ENCODE data around the gene FBXL16.

GRCh38 chr16:644556-644955 is 61.0 kb downstream of the FBXL16 start:
- TF ChIP-seq E2F5 (CRISPR knock-in tag; IDR thresholded peaks at IDR 0.05) = no peak
- TF ChIP-seq MCM7 (IDR thresholded peaks at IDR 0.05) = no peak
- no peak for TF ChIP-seq THAP7 (CRISPR knock-in tag; IDR thresholded peaks at IDR 0.05)
- no peak for TF ChIP-seq DPF2 (IDR thresholded peaks at IDR 0.05)
- TF ChIP-seq POLR2AphosphoS5 (IDR thresholded peaks at IDR 0.05; ENCODE audit: control insufficient read depth, insufficient read depth, low read depth, low read length) = no peak
- no peak for TF ChIP-seq CTCF (IDR thresholded peaks at IDR 0.05 in 2 of 3, conservative IDR thresholded peaks at IDR 0.05 in 1 of 3; ENCODE audit: insufficient read depth in 2 of 3, low read depth in 1 of 3, low read length in 3 of 3)
- TF ChIP-seq SMARCC2 (IDR thresholded peaks at IDR 0.05; ENCODE audit: low read depth) = no peak
- TF ChIP-seq TCF7 (IDR thresholded peaks at IDR 0.05; ENCODE audit: borderline replicate concordance) = no peak
- TF ChIP-seq ZNF384 (IDR thresholded peaks at IDR 0.05; ENCODE audit: low read depth, low read length) = no peak
- no peak for TF ChIP-seq CCAR2 (IDR thresholded peaks at IDR 0.05; ENCODE audit: low read depth, low read length)
- no peak for TF ChIP-seq EP300 (IDR thresholded peaks at IDR 0.05; ENCODE audit: low read length)
- no peak for TF ChIP-seq POLR2A (conservative IDR thresholded peaks at IDR 0.05)
- TF ChIP-seq PCBP1 (IDR thresholded peaks at IDR 0.05; ENCODE audit: low read depth, low read length, poor library complexity, severe bottlenecking) = no peak
- no peak for TF ChIP-seq XRCC5 (IDR thresholded peaks at IDR 0.05; ENCODE audit: low read depth, low read length)

All from K562 (cell line).